GM12878 (cell line): Measurements from ENCODE around the gene BMPR2. TPM values are rescaled to one million over a fixed set of nuclear protein-coding genes. Genes with fewer than 3 reads are reported as not detected.

Experiments
- ATAC-seq: fragments of 200-7000 bp; cut with Tn5 transposase; 3 replicates; pipeline ENCODE4 v1.9.1; 2020; ENCODE audit warnings: mild to moderate bottlenecking, moderate library complexity
- BruUV-seq: library from RNA; stranded (reverse); fragments of 400-500 nt; replicated peaks from 2 replicates; lab custom pipeline; 2021; lab: Mats Ljungman, UMichigan
- CTCF ChIA-PET: fragments of 300-600 bp; sonication (Branson Sonifier 250); formaldehyde crosslinking; extraction: SDS; loops from one replicate; lab custom pipeline; 2021; ENCODE audit warnings: inconsistent platforms; lab: Yijun Ruan, JAX
- POLR2A ChIA-PET: fragments of 350-600 bp; formaldehyde crosslinking; extraction: SDS; loops from one replicate; lab custom pipeline; 2021; ENCODE audit warnings: inconsistent platforms; lab: Charles Lee
- RAD21 ChIA-PET: fragments of 300-600 bp; sonication (Branson Sonifier 250); formaldehyde crosslinking; loops from one replicate; lab custom pipeline; 2023; ENCODE audit warnings: antibody characterized with exemption; ENCODE audit not compliant: unreplicated experiment; lab: Charles Lee
- SMC1A ChIA-PET: fragments of 300-600 bp; sonication (Branson Sonifier 250); formaldehyde crosslinking; loops from one replicate; lab custom pipeline; 2023; ENCODE audit not compliant: unreplicated experiment, uncharacterized antibody; lab: Charles Lee
- DNase-seq: peaks from one replicate; pipeline ENCODE4 v3.0.0-alpha.2; 2011; ENCODE audit warnings: low read depth, low spot score
- FAIRE-seq: peaks from 3 replicates; lab custom pipeline; 2011; peaks lifted over from hg19 to GRCh38; lab: Jason Lieb, UNC
- H2AFZ ChIP-seq: 2 replicates; pipeline ENCODE4 v1.6.0; 2011; ENCODE audit warnings: low read depth, low read length, control low read depth; ENCODE audit not compliant: control insufficient read depth
- H3K27ac ChIP-seq: 2 replicates; pipeline ENCODE4 v1.5.1; 2011; ENCODE audit warnings: control low read depth; ENCODE audit not compliant: control insufficient read depth, insufficient read depth
- H3K27me3 ChIP-seq, 2 experiments: replicated peaks in 1 of 2; 2 replicates each; pipeline versions ENCODE4 v1.6.0 to v1.6.1; 2011; ENCODE audit warnings: low read length in 1 of 2; ENCODE audit not compliant: control insufficient read depth in 2 of 2, insufficient read depth in 2 of 2
- H3K36me3 ChIP-seq, 2 experiments: 2 replicates each; pipeline ENCODE4 v1.5.1; 2011; ENCODE audit warnings: low read length in 1 of 2; ENCODE audit not compliant: control insufficient read depth in 2 of 2, insufficient read depth in 2 of 2
- H3K4me1 ChIP-seq: 2 replicates; pipeline ENCODE4 v1.6.1; 2011; ENCODE audit warnings: mild to moderate bottlenecking, low read length, moderate library complexity, mixed read lengths; ENCODE audit not compliant: control insufficient read depth, insufficient read depth
- H3K4me2 ChIP-seq: 2 replicates; pipeline ENCODE4 v1.6.0; 2011; ENCODE audit warnings: control low read depth; ENCODE audit not compliant: control insufficient read depth, insufficient read depth
- H3K4me3 ChIP-seq: fragments of 200-600 bp; sonication (generic); 2 replicates; pipeline ENCODE4 v1.5.1; 2016
- H3K79me2 ChIP-seq: 2 replicates; pipeline ENCODE4 v1.6.0; 2011; ENCODE audit warnings: low read length; ENCODE audit not compliant: control insufficient read depth, insufficient read depth
- H3K9ac ChIP-seq: 2 replicates; pipeline ENCODE4 v1.8.0; 2011; ENCODE audit warnings: low read length, control low read depth, mixed read lengths; ENCODE audit not compliant: control insufficient read depth, insufficient read depth
- H3K9me3 ChIP-seq: replicated peaks from 3 replicates; pipeline ENCODE4 v1.5.1; 2011; ENCODE audit warnings: mild to moderate bottlenecking, low read length; ENCODE audit not compliant: control insufficient read depth, insufficient read depth
- H4K20me1 ChIP-seq: 2 replicates; pipeline ENCODE4 v1.6.0; 2011; ENCODE audit not compliant: control insufficient read depth, insufficient read depth
- ASH2L ChIP-seq: fragments of 300-600, 200-600 bp; sonication (generic); IDR thresholded peaks from 2 replicates; pipeline ENCODE4 v1.6.1; 2017; ENCODE audit warnings: low read depth, mild to moderate bottlenecking, borderline replicate concordance
- ATF3 ChIP-seq: IDR thresholded peaks from 2 replicates; pipeline ENCODE4 v1.6.1; 2011; ENCODE audit warnings: low read depth, mild to moderate bottlenecking, low read length, moderate library complexity, borderline replicate concordance; ENCODE audit errors: extremely low read depth
- BACH1 ChIP-seq: fragments of 450-650 bp; IDR thresholded peaks from 2 replicates; pipeline ENCODE4 v1.6.1; 2017; ENCODE audit warnings: mild to moderate bottlenecking, borderline replicate concordance
- CHD1 ChIP-seq: IDR thresholded peaks from 2 replicates; pipeline ENCODE4 v1.6.1; 2012; ENCODE audit warnings: low read depth, low read length, improper control_type of control experiment
- JUND ChIP-seq: IDR thresholded peaks from 2 replicates; pipeline ENCODE4 v1.6.1; 2012; ENCODE audit warnings: low read depth, mild to moderate bottlenecking, low read length, improper control_type of control experiment, moderate library complexity
- MEF2B ChIP-seq: fragments of 450-650 bp; IDR thresholded peaks from 2 replicates; pipeline ENCODE4 v1.6.1; 2018; ENCODE audit warnings: mild to moderate bottlenecking, moderate library complexity; ENCODE audit not compliant: partially characterized antibody, poor library complexity, severe bottlenecking
- MTA2 ChIP-seq: fragments of 450-650 bp; IDR thresholded peaks from 2 replicates; pipeline ENCODE4 v1.6.1; 2016; ENCODE audit warnings: low read depth, mild to moderate bottlenecking, moderate library complexity
- MTA3 ChIP-seq: IDR thresholded peaks from 2 replicates; pipeline ENCODE4 v1.6.1; 2012; ENCODE audit warnings: low read length, inconsistent platforms, borderline replicate concordance
- NR2C2 ChIP-seq: IDR thresholded peaks from 2 replicates; pipeline ENCODE4 v1.6.1; 2011; ENCODE audit warnings: borderline replicate concordance, low read depth; ENCODE audit not compliant: control insufficient read depth, insufficient read length
- POLR2AphosphoS2 ChIP-seq: IDR thresholded peaks from 2 replicates; pipeline ENCODE4 v1.6.1; 2011; ENCODE audit warnings: low read depth, mild to moderate bottlenecking, low read length, improper control_type of control experiment, moderate library complexity
- SMC3 ChIP-seq: IDR thresholded peaks from 2 replicates; pipeline ENCODE4 v1.6.1; 2011; ENCODE audit warnings: low read length, improper control_type of control experiment, borderline replicate concordance
- SP1 ChIP-seq: IDR thresholded peaks from one replicate; pipeline ENCODE4 v1.6.1; 2011; ENCODE audit warnings: low read depth, low read length
- TCF12 ChIP-seq: IDR thresholded peaks from 2 replicates; pipeline ENCODE4 v1.6.1; 2011; ENCODE audit warnings: low read depth, mild to moderate bottlenecking, low read length
- WGBS: methylation state at CpG from one replicate; pipeline ENCODE4 v1.1.6; 2016; ENCODE audit warnings: low lambda C conversion rate; ENCODE audit not compliant: insufficient replicate concordance, insufficient coverage; ENCODE audit errors: missing lambda C conversion rate; 5-methylcytosine and 5-hydroxymethylcytosine counted together
- in situ Hi-C: fragments of 300-500 bp; cut with MboI; formaldehyde crosslinking; loops from 9 replicates; pipeline ENCODE4 v1.14.3; 2018; ENCODE audit warnings: mixed read lengths
- intact Hi-C: fragments of 100-400 bp; cut with micrococcal nuclease; formaldehyde crosslinking; loops from one replicate; pipeline ENCODE4 v1.14.2; 2022; ENCODE audit not compliant: unreplicated experiment
- polyA plus RNA-seq, 11 experiments: library from polyadenylated mRNA; depleted of rRNA in 4 of 11; unstranded in 6 of 11; stranded (reverse) in 5 of 11; fragments of >200 nt; fragmentation: Nextera tagmentation in 4 of 11; fragmentation: Illumina TruSeq in 1 of 11; extraction: Ambion mirVana in 4 of 11; extraction: Trizol in 1 of 11; gene quantifications; 1 replicate in 1 of 11; 2 replicates in 10 of 11; pipeline versions ENCODE4 v1.2.1 to v1.2.3, GENCODE V29; 2011 to 2016; ENCODE audit warnings: inconsistent platforms in 2 of 11, missing spikeins in 2 of 11, low read depth in 1 of 11
- total RNA-seq, 4 experiments: library from RNA; depleted of rRNA in 3 of 4; stranded (reverse); fragments of >200 nt in 3 of 4; fragmentation: Illumina TruSeq in 1 of 4; extraction: Trizol in 1 of 4; gene quantifications; 2 replicates each; pipeline versions ENCODE4 v1.2.1 to v1.2.3, GENCODE V29; 2013 to 2021
- TF ChIP-seq, protein P1 (sequence below): IDR thresholded peaks from 2 replicates; pipeline ENCODE4 v1.6.1; 2012; ENCODE audit warnings: low read depth, low read length, improper control_type of control experiment
- TF ChIP-seq, protein P2 (sequence below): fragments of 450-650 bp; formaldehyde crosslinking; IDR thresholded peaks from 2 replicates; pipeline ENCODE4 v1.4.0; 2020; ENCODE audit warnings: mild to moderate bottlenecking, moderate library complexity

BMPR2 gene
- total and polyA plus RNA-seq, 10 of the 15 experiments (the other 5 are each of a cell fraction or from before 2014, with no cell fraction given), result 2.4 to 33.0 (median 7.1) TPM

GRCh38 chr2:202406445-202406978 is 30.4 kb downstream of the BMPR2 start:
- ChIA-PET SMC1A (interaction anchor here (0.6 kb wide), 1 partner anchor 129 kb away, joined by 3 read pairs; no protein-coding TSS in a partner anchor), POLR2A (no interaction called here), RAD21 (no interaction called here)

More at GRCh38 chr2:202406445-202406978, 30.4 kb downstream of the BMPR2 start:
- BruUV-seq, result no TSS peak
- no peak for ATAC-seq
- Histone ChIP-seq H3K4me1 (peaks cover 6% of the 10 kb centered on the region), H2AFZ (no peak overlapping the region), H3K9ac (no peak overlapping the region), H3K4me3 (no peak overlapping the region), H3K27ac (no peak overlapping the region), H3K36me3 (no peaks in the 10 kb centered on the region), H3K79me2 (peaks cover 11% of the 10 kb centered on the region), H4K20me1 (no peaks in the 10 kb centered on the region), H3K27me3 (no peaks in the 10 kb centered on the region), H3K4me2 (no peak overlapping the region), H3K9me3 (no peaks in the 10 kb centered on the region; the same call in 2 of the 3 replicates)
- no peak for DNase-seq
- intact Hi-C loops, result no loop called here
- 68% methylated on average over 2 of the region's 2 CpGs for WGBS
- CTCF ChIA-PET, result no interaction called here
- FAIRE-seq, result no peak
- in situ Hi-C loops, result no loop called here
- no peak for TF ChIP-seq MTA2
- no peak for TF ChIP-seq JUND
- no peak for TF ChIP-seq CHD1
- no peak for TF ChIP-seq TCF12
- TF ChIP-seq, protein P1, sequence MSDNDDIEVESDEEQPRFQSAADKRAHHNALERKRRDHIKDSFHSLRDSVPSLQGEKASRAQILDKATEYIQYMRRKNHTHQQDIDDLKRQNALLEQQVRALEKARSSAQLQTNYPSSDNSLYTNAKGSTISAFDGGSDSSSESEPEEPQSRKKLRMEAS, result no peak
- no peak for TF ChIP-seq BACH1
- TF ChIP-seq, protein P2, sequence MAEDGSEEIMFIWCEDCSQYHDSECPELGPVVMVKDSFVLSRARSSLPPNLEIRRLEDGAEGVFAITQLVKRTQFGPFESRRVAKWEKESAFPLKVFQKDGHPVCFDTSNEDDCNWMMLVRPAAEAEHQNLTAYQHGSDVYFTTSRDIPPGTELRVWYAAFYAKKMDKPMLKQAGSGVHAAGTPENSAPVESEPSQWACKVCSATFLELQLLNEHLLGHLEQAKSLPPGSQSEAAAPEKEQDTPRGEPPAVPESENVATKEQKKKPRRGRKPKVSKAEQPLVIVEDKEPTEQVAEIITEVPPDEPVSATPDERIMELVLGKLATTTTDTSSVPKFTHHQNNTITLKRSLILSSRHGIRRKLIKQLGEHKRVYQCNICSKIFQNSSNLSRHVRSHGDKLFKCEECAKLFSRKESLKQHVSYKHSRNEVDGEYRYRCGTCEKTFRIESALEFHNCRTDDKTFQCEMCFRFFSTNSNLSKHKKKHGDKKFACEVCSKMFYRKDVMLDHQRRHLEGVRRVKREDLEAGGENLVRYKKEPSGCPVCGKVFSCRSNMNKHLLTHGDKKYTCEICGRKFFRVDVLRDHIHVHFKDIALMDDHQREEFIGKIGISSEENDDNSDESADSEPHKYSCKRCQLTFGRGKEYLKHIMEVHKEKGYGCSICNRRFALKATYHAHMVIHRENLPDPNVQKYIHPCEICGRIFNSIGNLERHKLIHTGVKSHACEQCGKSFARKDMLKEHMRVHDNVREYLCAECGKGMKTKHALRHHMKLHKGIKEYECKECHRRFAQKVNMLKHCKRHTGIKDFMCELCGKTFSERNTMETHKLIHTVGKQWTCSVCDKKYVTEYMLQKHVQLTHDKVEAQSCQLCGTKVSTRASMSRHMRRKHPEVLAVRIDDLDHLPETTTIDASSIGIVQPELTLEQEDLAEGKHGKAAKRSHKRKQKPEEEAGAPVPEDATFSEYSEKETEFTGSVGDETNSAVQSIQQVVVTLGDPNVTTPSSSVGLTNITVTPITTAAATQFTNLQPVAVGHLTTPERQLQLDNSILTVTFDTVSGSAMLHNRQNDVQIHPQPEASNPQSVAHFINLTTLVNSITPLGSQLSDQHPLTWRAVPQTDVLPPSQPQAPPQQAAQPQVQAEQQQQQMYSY, result no peak
- no peak for TF ChIP-seq POLR2AphosphoS2
- TF ChIP-seq ATF3, result no peak
- TF ChIP-seq SMC3, result no peak
- TF ChIP-seq MEF2B, result no peak
- TF ChIP-seq ASH2L, result no peak
- no peak for TF ChIP-seq MTA3
- TF ChIP-seq NR2C2, result no peak
- no peak for TF ChIP-seq SP1
